Cerebellar nuclear complex (tissue), 1 donor: Measurements from ENCODE around the gene AGAP1.

Source experiments
- DNase-seq, 2 experiments: peaks; one replicate each; lab custom pipeline; 2025; lab: John Stamatoyannopoulos, UW

The AGAP1 gene

DNA sequence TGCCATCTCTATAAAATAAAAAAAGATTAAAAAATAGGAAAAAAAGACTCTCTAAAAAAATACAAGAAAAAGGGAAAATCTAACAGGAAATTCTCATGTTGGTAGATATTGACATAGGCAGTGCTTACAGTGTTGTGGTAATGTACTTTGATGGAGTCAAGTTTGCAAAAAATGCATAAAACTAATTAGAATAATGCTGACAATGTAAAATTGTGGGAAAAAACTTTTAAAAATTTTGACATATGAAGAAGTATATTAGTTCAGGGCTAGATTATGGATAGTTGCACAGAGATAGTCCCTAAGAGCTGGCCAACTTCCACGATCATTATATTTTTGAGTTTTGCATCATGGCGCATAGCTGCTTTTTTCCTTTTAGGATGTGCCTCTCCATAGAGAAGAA, 601.7 kb downstream of the AGAP1 start:
- no peak for DNase-seq

DNA sequence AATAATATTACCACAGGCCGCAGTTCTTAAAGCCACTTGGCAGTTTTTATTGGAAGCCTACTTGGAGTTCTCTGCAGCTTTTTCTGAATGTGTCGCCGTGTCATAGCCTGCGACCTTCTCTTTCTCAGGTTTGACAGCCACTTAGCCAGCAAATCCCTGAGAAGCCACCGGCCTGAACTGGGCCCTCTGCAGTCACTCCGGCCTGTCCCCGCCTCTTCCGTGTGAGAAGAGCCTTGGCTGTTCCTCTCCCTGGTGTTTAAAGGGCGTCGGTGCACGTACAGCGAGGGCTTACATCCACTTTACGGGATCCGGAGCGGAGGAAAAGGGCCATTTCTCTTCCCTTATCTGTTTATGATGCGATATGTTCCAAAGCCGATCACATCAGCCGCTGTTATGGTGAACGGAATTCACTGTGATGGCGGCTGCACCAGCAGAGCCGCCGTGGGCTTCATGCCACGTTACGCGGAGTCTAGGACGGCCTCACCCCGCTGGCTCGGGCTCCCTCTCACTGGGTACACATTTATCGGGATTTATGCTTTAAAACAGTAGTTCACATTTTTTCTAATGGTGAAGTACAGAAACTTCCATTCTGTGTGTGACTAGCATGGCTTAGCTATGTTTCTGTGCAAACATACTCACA, 607.6 kb downstream of the AGAP1 start:
- no peak for DNase-seq

DNA sequence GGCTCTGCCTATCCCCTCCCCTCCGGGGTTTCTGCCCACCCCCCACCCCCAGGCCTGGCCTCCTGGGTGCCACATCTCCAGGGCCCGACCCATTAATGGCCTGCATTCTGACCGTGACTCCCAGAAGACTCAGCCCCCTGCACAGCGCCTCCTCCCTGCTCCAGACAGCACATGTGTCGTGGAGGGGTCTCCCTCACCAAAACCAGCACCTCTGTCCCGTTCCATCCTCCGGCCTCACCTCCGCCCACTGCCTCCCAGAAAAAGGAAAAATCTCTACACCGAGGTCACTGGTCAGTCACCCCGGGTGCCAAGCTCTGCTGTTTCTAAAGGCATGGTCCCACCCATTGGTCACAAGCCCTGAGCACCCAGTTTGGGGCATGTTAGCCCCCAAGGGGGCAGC, 609.1 kb downstream of the AGAP1 start:
- no peak for DNase-seq

DNA sequence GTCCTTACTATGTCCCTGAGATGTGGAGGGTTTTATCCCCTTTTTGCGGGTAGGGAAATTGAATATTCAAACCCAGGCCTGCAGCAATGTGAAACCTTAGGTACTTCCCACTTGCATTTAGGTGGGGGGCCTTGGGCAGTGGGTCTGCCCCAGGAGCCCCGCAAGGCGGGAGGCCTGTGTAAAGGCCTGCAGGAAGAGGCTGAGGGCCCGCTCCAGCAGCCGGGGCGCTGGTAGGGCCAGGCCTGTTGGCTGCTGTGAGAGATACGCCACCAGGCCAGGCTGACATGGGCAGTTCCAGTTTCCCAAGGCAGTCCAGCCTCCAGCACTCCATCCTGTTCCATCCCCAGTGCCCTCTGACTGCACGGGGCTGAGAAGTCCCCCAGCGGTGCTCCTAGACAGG, 610.1 kb downstream of the AGAP1 start:
- DNase-seq = no peak

DNA sequence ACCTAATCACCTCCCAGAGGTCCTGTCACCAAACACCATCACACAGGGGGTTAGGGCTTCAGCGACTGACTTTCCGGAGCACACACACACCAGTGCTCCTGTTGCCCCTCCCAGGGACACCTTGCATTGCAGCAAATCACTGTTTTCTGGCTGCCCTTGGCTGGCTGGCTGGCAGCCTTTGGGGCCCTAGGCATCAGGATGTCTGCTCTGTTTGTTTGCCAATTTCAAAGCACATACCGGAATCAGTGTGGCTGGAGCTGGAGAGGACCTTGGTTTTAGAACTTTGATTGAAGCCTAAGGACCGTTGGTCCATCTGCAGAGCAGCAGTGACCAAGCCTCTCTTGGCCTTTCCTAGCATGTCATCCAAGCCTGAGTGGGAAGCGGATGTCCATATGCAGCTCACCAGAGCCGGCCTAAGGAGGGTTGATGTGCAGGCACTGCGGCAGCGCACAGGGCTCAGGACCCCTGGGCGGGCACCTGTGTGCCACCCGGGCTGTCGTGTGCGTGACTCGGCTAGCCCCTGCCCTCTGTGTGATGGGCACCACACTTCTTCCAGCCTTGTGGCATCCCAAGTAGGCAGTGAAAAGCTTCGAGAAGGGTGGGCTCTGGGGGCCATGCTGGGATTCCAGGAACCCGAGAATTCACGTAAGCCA, 612.2 kb downstream of the AGAP1 start:
- DNase-seq = no peak

DNA sequence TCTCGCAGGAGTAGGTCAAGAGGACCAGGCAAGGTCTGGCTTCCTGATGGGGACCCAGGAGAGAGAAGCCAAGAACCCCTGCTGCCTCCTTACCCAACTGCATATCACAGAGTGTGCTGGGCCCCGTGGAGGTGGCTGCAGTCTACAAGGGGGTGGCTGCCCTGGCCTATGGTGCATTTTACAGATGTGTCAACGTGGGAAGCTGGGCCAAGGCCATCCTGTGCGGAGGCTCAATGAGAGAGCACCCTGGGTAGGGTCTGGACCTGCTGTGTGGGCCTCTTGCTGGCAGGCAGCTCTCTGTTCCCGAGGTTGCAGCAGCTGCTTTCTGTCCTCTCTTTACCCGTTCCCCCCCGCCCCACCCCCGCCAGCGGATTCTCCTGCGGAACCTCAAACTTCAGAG, 612.9 kb downstream of the AGAP1 start:
- no peak for DNase-seq

DNA sequence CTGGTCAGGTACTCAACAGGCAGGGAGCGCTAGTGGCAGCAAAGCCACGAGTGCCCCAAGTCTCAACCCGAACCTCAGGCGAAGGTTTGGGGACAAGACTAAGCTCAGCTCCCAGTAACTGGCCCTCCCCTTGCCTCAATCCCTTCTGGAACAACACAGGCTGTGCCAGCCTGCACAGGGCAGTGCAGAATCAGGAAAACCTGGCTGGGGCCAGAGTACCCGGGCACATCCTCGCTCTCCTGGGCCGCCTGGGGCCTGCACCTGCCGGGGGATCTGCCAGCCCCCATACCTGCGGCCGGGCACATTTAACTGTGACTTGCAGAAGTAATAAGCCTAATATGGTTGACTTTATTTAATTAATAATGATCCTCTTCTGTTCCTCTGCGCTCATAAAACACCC, 613.7 kb downstream of the AGAP1 start:
- no peak for DNase-seq

DNA sequence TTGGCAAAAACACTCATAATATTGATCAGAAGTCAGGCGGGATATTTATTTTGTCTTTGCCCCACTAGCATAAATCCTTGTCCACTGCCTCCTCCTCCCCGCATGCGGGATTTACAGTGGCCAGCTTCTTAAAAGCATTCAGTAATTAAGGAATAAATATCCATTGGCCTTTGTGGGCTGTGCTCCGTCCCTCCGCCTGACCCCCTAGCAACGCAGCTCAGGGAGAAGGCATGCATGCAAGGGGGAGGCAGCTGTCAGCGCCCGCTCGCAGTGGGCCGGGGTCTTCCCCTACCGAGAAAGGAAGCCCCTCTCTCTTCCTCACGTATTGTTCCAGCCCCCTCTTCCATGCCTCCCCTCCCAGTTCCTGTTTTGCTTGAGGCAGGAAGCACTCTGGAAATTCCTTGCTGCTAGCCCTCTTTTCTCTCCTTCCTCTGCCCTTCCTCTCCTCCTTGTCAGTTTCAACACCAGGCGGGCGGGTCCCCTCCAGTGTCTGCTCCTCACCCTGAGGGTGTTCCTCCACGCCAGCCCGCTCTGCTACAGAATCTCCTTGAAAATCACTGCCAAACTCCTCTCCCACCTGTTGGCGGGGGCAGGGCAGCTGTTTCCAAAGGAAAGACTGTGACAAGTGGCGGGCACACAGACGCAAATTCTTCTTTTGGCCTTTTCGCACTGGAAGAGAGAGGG, 614.2 kb downstream of the AGAP1 start:
- DNase-seq = no peak

DNA sequence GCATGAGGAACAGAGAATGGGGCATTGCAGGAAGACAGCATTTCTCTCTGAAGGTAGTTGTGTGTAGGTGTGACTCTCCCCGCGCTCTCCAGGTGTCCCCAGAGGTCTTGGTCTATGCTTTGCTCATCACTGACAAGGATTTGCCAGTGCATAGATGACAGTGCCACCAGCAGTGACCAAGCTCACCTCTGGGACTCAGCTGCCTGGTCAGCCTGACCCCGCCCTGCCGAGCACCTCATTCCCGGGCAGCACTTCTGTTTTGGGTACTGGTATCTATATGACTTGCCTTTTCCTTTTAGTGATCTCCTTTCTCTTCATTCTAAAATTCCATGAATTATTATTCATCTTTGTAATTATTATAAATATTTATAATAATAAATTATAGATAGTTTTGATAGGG, 615.2 kb downstream of the AGAP1 start:
- DNase-seq = no peak

DNA sequence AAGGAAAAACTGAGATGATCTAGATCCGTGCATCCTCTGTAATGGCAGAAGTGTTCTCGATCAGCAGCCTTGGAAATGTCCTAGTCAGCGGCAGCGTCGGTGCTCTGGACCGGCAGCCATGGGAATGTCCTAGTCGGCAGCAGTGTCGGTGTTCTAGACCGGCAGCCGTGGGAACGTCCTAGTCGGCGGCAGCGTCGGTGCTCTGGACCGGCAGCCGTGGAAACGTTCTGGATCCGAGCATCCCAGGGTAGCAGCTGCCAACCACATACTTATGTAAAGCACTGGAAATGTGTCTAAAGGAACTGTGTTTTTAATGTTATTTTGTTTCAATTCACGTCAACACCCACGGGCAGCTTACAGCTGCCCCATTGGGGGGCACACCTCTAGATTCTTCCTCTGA, 615.6 kb downstream of the AGAP1 start:
- no peak for DNase-seq

DNA sequence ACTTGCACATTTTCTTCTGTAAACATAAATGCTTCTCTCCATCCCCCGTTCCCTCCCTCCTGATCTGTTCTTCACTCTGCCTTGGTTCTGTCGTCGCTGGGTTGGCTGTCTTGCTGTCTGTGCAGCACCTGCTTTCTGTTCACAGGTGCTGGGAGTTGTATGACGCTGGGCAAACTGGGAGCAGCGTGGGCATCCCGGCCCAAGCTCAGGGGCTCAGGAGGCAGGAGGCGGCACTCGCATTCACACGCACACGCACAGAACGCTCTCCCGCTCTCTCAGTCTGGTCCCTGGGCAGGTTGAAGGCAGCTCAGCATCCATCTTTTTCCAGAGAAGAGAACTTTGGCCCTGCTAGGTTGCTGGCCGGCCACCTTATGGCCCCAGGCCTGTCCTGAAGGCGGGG, 618.6 kb downstream of the AGAP1 start:
- DNase-seq = no peak

DNA sequence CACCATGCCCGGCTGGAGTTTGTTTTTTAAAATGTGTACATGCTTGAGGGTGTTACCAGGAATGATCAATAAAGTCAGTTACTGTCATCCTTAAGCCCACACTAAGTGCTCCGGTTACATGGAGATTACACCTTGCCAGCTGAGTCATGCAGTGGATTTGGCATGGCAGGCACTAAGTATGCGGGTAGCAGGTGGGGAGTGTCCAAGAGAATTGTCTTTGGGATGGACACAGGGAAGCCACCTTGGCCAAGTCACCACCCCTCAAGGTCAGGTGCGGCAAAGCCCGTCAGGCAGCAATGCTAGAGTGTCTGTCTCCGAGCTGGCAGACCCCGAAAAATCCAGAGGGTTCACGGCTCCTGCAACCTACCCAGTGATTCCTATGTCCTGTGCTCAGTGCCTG, 619.6 kb downstream of the AGAP1 start:
- DNase-seq = no peak

DNA sequence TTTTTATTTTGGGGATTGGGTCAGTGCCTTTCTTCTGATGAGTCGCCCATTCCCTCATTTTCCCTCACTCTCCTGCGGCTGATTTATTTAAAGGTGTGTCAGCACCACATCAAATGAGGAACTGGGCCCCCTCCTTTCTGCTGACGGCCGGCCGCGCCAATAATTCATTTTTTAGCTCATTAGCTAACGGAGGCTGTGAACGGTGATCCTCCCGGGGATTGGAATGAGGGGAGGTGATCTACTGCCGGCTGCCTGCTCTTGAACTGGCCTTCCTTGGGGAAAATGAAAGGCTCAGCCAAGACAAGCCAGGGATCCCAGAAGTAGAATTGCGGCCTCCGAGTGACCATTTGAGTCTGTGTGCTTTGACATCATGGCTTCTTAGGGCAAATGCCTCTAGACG, 620.1 kb downstream of the AGAP1 start:
- DNase-seq = no peak

DNA sequence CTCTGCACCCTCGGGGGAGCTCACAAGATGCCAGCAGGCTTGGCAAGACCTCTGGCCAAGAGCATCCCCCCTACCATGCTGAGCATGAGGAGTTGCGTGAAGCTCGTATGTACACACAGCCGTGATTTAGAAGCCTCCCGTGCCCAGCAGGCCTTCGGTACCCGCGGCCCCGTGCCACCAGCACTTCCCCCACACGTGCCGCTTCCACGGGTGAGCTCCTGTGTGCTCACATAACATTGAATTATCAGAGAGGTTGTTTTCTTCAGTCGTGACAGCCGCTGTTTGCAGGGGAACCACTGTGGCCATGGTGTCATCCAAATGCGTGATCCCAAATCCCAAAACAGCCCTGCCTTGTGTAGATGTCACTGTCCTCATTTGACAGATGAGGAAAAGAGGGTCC, 621.1 kb downstream of the AGAP1 start:
- no peak for DNase-seq

DNA sequence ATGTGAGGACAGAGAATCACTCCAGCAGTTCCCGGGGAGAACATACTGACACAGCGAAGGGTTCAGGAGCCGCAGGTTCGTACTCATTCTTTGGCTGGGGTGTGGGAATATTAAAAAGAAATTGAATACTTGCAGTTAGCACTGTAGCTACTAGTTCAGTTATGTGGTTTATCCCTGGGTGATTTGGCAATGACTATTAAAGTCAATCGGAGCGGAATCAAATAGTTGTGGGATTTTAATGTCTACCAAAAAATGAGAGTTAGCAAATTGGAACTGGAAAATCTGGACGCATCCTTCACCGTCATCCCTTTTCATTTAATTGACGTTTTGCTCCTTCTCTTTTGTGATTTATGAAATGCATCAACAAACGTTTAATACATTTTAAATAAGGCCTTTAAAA, 623.6 kb downstream of the AGAP1 start:
- DNase-seq = no peak

DNA sequence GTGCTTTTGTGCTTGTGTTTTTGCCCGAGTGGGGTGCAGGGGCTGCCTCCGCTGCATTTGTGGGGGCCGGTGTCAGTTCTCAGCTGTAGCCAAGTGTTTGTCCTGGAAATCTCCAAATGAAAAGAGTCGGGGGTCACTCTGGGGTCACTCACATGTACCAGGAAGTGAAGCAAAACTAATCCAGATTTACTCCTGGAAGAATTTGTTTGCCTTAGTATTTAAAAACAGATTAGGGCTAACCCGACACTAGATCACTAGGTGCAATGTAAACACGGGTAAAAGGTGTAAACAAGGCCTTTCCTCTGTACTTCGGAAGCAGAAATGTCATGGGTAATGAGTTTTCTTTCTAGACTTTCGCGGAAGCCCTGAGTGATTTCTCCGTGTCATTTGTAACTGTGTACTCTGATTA, 624.0 kb downstream of the AGAP1 start:
- no peak for DNase-seq

DNA sequence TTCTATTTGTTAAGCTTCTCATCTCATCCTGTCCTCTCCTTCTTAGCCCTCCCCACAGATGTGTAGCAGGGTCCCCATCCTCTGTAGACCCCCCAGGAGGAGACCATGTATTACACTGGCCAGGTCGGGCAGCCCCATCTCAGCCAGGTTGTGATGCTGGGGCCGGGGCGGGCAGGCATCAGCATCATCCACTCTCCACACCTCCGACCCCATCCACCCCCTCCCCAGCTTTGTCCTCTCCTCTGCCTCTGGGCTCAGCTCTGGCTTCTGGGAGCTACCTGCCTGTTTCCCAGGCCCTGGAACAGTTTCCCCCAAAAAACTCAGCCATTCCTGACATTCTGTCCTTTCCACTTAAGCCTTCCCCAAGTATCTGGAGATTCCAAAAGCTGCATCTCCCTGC, 625.2 kb downstream of the AGAP1 start:
- DNase-seq = no peak

DNA sequence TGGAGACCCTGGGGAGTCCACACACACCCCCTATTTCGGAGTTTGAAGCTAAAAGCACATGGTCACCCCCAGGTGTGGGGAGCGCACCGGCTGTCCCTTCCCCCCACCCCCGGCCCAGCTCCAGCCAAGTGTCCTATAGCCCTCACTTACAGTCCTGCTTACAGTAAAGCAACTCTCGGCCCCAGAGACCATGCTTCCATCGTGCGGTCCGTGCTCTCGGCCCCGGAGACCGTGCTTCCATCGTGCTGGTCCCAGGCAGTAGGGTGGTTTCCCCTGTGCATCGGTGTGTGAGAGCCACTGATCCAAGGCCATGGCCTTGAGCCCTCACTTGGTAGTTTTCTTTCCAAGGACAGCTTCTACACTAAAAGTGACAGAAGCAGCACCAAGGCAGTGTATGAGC, 625.6 kb downstream of the AGAP1 start:
- no peak for DNase-seq

DNA sequence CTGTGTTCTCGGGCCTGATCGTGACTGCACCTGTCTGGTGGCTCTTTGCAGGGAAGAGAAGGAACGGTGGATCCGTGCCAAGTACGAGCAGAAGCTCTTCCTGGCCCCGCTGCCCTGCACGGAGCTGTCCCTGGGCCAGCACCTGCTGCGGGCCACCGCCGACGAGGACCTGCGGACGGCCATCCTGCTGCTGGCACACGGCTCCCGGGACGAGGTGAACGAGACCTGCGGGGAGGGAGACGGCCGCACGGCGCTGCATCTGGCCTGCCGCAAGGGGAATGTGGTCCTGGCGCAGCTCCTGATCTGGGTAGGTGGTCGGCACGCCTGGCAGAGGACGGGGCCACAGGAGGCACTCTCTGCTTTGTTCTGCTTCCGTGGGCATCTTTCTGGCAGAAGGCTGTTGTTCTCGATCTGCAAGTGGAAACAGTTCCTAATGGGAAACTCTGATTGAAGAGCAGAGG, 626.3 kb downstream of the AGAP1 start:
- peak; percentile 55 to 57 for DNase-seq

DNA sequence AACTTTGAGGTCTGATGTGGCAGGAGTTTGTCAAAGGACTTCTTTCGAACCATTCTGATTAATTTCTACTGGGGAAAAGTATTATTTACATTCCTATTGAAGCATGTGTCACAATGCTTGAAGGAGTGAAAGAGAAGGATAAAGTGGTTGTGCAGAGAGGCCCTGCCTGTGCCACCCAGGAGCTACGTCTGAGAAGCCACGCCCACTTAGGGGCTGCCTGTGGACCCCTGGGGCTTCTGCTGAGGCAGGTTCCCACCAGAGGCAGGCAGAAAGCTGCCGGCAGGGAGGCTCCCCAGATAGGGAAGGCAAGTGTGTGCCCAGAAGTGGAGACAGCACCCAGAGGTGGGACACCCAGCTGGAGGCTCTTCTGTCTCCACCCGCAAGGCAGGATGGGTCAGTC, 627.0 kb downstream of the AGAP1 start:
- DNase-seq = no peak

DNA sequence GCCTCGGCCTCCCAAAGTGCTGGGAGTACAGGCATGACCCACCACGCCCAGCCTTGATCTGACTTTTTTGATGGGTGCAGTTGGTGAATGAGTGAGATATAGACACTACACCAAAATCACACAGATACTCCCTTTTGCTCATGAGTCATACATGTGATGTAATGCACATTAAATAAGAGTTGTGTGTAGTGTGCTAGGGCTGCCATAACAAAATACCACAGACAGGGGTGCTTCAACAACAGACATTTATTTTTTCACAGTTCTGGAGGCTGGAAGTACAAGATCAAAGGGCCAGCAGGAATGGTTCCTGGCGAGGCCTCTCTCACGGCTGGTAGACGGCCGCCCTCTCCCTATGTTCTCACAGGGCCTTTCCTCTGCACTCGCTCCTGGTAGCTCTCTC, 627.7 kb downstream of the AGAP1 start:
- no peak for DNase-seq

DNA sequence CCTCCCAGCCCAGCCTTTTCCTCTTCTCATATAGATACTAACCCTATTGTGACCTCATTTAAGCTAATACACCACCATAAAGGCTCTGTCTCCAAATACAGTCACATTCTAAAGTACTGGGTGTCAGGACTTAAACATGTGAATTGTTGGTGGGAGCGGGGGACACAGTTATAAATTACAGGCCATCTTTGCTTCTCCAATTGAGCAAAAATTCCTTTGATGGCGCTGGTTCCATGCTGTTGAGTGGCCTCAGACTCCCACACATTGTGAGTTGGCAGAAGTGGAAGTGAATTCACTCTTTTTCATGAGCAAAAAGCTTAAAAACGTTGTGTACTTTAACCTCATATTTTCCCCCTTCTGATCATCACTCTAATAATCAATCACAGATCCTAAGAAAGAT, 628.4 kb downstream of the AGAP1 start:
- DNase-seq = no peak

DNA sequence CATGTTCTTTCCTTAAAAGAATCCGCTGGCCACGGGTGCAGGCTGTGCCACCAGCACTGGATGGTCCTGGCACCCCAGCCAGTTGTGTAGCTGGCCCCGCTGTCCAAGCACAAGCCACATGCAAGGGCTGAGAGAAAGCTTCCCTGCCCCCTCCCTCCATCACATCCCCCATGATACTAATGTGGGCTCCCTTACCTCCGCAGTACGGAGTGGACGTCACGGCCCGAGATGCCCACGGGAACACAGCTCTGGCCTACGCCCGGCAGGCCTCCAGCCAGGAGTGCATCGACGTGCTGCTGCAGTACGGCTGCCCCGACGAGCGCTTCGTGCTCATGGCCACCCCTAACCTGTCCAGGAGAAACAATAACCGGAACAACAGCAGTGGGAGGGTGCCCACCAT, 629.9 kb downstream of the AGAP1 start:
- no peak for DNase-seq
